ENCODE data around the gene SLC38A5.

DNA sequence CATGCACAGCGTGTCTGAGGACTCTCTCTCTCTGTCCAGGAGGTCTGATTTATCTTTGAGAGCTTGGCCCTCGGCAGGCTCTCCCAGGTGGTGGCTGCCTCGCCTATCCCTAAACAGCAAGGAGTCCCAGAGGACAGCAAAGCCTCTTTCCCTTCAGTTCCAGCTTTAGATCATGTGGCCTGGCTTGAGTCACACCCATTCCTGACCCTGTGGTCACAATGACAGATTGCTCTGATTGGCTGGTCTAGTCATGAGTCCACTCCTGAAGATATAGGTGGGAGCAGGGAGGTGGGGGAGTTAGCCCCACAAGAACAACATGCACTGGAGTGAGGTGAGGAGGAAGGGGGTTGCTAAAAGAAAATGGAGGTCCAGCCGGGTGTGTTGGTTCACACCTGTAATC lies 26.6 kb upstream of the SLC38A5 start:
- TF ChIP-seq, protein P1, sequence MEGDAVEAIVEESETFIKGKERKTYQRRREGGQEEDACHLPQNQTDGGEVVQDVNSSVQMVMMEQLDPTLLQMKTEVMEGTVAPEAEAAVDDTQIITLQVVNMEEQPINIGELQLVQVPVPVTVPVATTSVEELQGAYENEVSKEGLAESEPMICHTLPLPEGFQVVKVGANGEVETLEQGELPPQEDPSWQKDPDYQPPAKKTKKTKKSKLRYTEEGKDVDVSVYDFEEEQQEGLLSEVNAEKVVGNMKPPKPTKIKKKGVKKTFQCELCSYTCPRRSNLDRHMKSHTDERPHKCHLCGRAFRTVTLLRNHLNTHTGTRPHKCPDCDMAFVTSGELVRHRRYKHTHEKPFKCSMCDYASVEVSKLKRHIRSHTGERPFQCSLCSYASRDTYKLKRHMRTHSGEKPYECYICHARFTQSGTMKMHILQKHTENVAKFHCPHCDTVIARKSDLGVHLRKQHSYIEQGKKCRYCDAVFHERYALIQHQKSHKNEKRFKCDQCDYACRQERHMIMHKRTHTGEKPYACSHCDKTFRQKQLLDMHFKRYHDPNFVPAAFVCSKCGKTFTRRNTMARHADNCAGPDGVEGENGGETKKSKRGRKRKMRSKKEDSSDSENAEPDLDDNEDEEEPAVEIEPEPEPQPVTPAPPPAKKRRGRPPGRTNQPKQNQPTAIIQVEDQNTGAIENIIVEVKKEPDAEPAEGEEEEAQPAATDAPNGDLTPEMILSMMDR (IDR thresholded peaks at IDR 0.05 in 2 of 3, conservative IDR thresholded peaks at IDR 0.05 in 1 of 3; ENCODE audit: insufficient read depth in 2 of 3, low read depth in 1 of 3, low read length in 3 of 3): no peak
- TF ChIP-seq POLR2A (conservative IDR thresholded peaks at IDR 0.05): no peak
- no peak for TF ChIP-seq MXI1 (IDR thresholded peaks at IDR 0.05; ENCODE audit: low read depth, low read length)
- TF ChIP-seq NFE2L1 (tag; IDR thresholded peaks at IDR 0.05; ENCODE audit: borderline replicate concordance, low read depth): no peak
- TF ChIP-seq, protein P2, sequence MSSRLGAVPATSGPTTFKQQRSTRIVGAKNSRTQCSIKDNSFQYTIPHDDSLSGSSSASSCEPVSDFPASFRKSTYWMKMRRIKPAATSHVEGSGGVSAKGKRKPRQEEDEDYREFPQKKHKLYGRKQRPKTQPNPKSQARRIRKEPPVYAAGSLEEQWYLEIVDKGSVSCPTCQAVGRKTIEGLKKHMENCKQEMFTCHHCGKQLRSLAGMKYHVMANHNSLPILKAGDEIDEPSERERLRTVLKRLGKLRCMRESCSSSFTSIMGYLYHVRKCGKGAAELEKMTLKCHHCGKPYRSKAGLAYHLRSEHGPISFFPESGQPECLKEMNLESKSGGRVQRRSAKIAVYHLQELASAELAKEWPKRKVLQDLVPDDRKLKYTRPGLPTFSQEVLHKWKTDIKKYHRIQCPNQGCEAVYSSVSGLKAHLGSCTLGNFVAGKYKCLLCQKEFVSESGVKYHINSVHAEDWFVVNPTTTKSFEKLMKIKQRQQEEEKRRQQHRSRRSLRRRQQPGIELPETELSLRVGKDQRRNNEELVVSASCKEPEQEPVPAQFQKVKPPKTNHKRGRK (tag; IDR thresholded peaks at IDR 0.05): no peak

All from K562 (cell line).